Stimulated activated naive CD8-positive, alpha-beta T cell treated with anti-CD3 and anti-CD28 coated beads, Interleukin-15, Interleukin-2, amounts not matched to agents 100 ng/mL and 50 ng/mL, for 24 hours (primary cell): ENCODE measurements around the gene PRKCE.
"Not testable (repeated sequence)": the region's sequence is repeated elsewhere in the genome, so short reads cannot be mapped to it uniquely, and the experiment has no call there.

Experiments used
- H3K27ac Mint-ChIP-seq: one replicate; pipeline ENCODE4 v1.8.0; 2021; ENCODE audit warnings: mild to moderate bottlenecking, mixed read lengths
- H3K27me3 Mint-ChIP-seq: one replicate; pipeline ENCODE4 v1.8.0; 2021; ENCODE audit warnings: mixed read lengths
- H3K36me3 Mint-ChIP-seq: one replicate; pipeline ENCODE4 v1.8.0; 2021; ENCODE audit warnings: low read depth, mixed read lengths
- H3K4me1 Mint-ChIP-seq: one replicate; pipeline ENCODE4 v1.8.0; 2021; ENCODE audit warnings: low read depth, mixed read lengths
- H3K4me3 Mint-ChIP-seq: one replicate; pipeline ENCODE4 v1.8.0; 2021; ENCODE audit warnings: mild to moderate bottlenecking, mixed read lengths
- H3K9me3 Mint-ChIP-seq: one replicate; pipeline ENCODE4 v1.8.0; 2021; ENCODE audit warnings: mixed read lengths

PRKCE gene

DNA sequence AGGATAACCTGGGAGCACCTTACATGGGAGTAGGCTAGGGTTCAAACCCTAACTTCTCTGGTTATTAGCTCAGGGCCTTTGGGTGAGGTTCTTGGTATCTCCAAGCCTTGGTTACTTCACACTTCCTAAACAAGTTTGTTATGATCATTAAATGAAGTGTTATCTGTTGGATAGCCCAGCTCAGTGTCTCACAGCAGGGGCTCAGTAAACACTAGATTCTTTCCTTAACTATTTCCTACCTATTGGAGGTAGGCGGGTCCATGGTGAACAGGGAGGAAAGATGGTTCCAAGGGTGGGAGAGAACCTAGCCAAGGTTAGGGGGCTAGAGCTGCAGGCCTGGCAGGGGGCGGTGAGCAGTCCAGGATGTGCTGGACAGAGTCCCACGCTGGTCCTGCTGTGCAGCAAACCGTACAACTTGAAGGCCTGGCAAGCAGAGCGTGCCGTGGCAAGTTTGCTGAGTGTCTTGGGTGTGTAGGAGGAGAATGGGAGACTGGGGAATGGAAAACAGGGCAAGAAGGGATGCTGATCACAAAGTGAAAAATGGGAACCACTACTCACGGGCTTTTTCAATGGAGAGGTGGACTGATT lies 259.1 kb downstream of the PRKCE start:
- no peaks in the 10 kb centered on the region for H3K36me3 Mint-ChIP-seq
- H3K4me1 Mint-ChIP-seq = peaks cover 12% of the 10 kb centered on the region
- H3K27ac Mint-ChIP-seq = peak overlapping the region; percentile 12
- H3K9me3 Mint-ChIP-seq = no peaks in the 10 kb centered on the region
- no peaks in the 10 kb centered on the region for H3K27me3 Mint-ChIP-seq
- H3K4me3 Mint-ChIP-seq = no peak overlapping the region

DNA sequence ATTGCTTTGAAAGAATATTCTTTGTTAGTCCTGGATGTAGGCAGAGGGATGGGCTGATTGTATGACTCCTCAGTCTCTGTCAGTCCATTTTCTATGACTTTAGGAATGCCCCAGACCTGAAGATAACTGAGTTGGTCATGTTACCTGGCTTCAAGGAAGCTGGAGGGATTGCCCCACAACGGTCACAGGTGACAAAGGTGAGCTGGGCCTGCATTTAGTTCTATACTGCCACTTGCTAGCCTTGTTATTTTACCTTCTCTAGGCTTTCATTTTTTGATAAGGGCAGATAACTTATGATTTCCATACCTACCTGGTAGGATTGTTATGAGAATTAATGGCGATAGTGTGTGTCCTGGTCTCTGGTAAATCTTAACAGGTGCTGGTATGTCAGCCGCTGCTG lies 260.1 kb downstream of the PRKCE start:
- Mint-ChIP-seq H3K4me1 (peaks cover 16% of the 10 kb centered on the region), H3K36me3 (no peaks in the 10 kb centered on the region), H3K4me3 (no peak overlapping the region), H3K9me3 (no peaks in the 10 kb centered on the region), H3K27me3 (no peaks in the 10 kb centered on the region), H3K27ac (no peak overlapping the region)

DNA sequence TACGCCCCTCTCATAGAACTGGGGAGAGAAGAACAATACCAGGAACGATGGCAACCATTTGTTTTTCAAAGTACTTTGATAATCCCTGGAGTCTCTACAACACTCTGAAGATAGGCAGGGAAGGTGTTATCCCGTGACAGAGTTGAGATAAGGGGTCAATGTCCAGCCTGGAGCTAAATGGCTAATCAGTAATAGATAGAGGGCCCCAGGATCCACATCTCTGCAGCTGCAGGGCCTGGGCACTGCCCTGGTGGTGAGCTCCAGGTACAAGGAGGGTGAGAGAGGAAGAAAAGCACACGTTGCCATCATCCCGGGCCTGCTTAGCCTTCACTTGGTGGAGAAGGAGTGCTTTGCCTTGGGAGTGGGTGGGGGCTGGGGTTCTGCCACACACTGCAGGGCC lies 260.6 kb downstream of the PRKCE start:
- no peaks in the 10 kb centered on the region for H3K9me3 Mint-ChIP-seq
- peaks cover 16% of the 10 kb centered on the region for H3K4me1 Mint-ChIP-seq
- no peaks in the 10 kb centered on the region for H3K36me3 Mint-ChIP-seq
- H3K4me3 Mint-ChIP-seq = no peak overlapping the region
- no peaks in the 10 kb centered on the region for H3K27me3 Mint-ChIP-seq
- no peak overlapping the region for H3K27ac Mint-ChIP-seq

DNA sequence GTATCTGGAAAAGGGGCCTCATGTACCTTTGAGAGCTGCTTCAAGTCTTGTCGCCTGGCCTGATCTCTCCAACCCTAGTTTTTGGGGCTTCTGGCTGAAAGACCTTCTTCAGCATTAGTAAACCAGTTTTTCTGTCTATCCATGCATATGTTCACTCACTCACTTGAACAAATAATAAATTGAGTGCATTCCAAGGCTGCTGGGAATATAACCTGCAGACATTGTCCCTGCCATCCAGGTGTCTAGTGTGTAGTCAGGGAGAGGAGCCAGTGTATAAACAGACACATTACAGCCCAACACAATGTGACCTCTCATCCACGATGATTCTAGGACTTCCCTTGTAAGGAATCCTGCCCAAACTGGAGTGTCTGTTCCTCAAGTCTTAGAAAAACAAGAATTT lies 262.1 kb downstream of the PRKCE start:
- no peak overlapping the region for H3K27ac Mint-ChIP-seq
- no peaks in the 10 kb centered on the region for H3K27me3 Mint-ChIP-seq
- H3K4me3 Mint-ChIP-seq = no peak overlapping the region
- H3K9me3 Mint-ChIP-seq = no peaks in the 10 kb centered on the region
- H3K4me1 Mint-ChIP-seq = peaks cover 16% of the 10 kb centered on the region
- H3K36me3 Mint-ChIP-seq = no peaks in the 10 kb centered on the region

- H3K9me3 Mint-ChIP-seq = no peaks in the 10 kb centered on the region
- no peaks in the 10 kb centered on the region for H3K36me3 Mint-ChIP-seq
- H3K4me3 Mint-ChIP-seq = no peak overlapping the region
- H3K4me1 Mint-ChIP-seq = peaks cover 20% of the 10 kb centered on the region
- H3K27ac Mint-ChIP-seq = no peak overlapping the region
- H3K27me3 Mint-ChIP-seq = no peaks in the 10 kb centered on the region
Observed at GRCh38 chr2:45915523-45915922, 264.0 kb downstream of the PRKCE start.

- H3K4me3 Mint-ChIP-seq, H3K9me3 Mint-ChIP-seq, H3K27ac Mint-ChIP-seq, H3K36me3 Mint-ChIP-seq, H3K27me3 Mint-ChIP-seq: not testable (repeated sequence)
- peaks cover 20% of the 10 kb centered on the region for H3K4me1 Mint-ChIP-seq
Observed at GRCh38 chr2:45917561-45918176, 266.2 kb downstream of the PRKCE start.

GRCh38 chr2:45918463-45919159 lies 267.1 kb downstream of the PRKCE start:
- Mint-ChIP-seq H3K27ac (no peak overlapping the region), H3K36me3 (no peaks in the 10 kb centered on the region), H3K9me3 (no peaks in the 10 kb centered on the region), H3K27me3 (no peaks in the 10 kb centered on the region), H3K4me3 (no peak overlapping the region), H3K4me1 (peaks cover 20% of the 10 kb centered on the region)

DNA sequence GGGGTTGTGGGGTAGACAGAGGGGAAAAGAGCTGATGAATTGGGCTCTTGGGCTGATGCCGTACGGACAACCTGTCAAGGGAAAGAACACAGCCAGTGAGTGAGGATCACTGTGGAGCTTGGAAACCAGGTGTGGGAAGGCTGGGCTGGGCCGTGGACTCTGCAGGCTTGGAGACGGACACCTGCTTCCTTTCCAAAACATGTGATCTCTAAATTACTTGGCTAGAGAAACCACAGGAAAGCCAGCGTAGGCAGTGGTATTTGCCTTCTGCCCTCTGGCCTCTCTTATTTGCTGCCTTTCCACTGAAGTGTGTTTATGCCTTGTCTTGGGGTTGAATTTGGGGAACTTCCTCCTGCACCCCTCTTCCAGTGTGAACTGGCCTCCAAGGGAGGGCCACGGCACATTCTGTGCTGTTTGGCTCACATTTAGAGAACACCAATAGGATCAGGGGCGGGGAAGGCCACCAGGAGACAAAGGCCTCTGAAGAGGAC lies 267.7 kb downstream of the PRKCE start:
- Mint-ChIP-seq H3K36me3 (no peaks in the 10 kb centered on the region), H3K27me3 (no peaks in the 10 kb centered on the region), H3K4me3 (no peak overlapping the region), H3K9me3 (no peaks in the 10 kb centered on the region), H3K4me1 (peaks cover 20% of the 10 kb centered on the region), H3K27ac (no peak overlapping the region)

DNA sequence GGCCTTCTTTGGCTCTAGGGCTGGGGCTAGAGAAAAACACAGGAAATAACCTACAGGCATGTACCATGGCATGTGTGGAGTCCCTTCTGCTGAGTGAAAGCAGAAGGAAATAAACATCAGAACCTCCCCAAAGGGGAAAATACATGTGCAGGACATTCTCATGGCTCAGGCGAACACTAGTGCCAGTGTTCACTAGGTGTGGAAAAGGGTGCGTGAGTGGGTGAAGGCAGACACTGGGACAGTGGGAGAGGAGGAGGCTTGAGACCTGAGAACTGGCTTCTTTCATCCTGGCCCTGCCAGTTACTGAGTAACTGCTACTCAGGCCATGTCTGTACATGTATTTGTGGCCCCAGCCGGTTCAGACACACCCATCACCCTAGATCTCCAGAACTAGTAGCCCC lies 268.2 kb downstream of the PRKCE start:
- no peaks in the 10 kb centered on the region for H3K9me3 Mint-ChIP-seq
- peaks cover 20% of the 10 kb centered on the region for H3K4me1 Mint-ChIP-seq
- no peaks in the 10 kb centered on the region for H3K27me3 Mint-ChIP-seq
- no peaks in the 10 kb centered on the region for H3K36me3 Mint-ChIP-seq
- H3K27ac Mint-ChIP-seq = peak overlapping the region; percentile 64
- H3K4me3 Mint-ChIP-seq = no peak overlapping the region

- H3K4me3 Mint-ChIP-seq = no peak overlapping the region
- H3K27ac Mint-ChIP-seq = no peak overlapping the region
- H3K9me3 Mint-ChIP-seq = no peaks in the 10 kb centered on the region
- peaks cover 13% of the 10 kb centered on the region for H3K4me1 Mint-ChIP-seq
- no peaks in the 10 kb centered on the region for H3K36me3 Mint-ChIP-seq
- no peaks in the 10 kb centered on the region for H3K27me3 Mint-ChIP-seq
Observed at GRCh38 chr2:45921921-45922320, 270.4 kb downstream of the PRKCE start.

GRCh38 chr2:45922577-45922988 lies 271.1 kb downstream of the PRKCE start:
- no peak overlapping the region for H3K4me3 Mint-ChIP-seq
- peaks cover 13% of the 10 kb centered on the region for H3K4me1 Mint-ChIP-seq
- no peaks in the 10 kb centered on the region for H3K36me3 Mint-ChIP-seq
- H3K27ac Mint-ChIP-seq = no peak overlapping the region
- no peaks in the 10 kb centered on the region for H3K9me3 Mint-ChIP-seq
- no peaks in the 10 kb centered on the region for H3K27me3 Mint-ChIP-seq

GRCh38 chr2:45923701-45924100 lies 272.2 kb downstream of the PRKCE start:
- Mint-ChIP-seq H3K4me3 (no peak overlapping the region), H3K27ac (no peak overlapping the region), H3K27me3 (no peaks in the 10 kb centered on the region), H3K4me1 (peaks cover 13% of the 10 kb centered on the region), H3K9me3 (no peaks in the 10 kb centered on the region), H3K36me3 (no peaks in the 10 kb centered on the region)

DNA sequence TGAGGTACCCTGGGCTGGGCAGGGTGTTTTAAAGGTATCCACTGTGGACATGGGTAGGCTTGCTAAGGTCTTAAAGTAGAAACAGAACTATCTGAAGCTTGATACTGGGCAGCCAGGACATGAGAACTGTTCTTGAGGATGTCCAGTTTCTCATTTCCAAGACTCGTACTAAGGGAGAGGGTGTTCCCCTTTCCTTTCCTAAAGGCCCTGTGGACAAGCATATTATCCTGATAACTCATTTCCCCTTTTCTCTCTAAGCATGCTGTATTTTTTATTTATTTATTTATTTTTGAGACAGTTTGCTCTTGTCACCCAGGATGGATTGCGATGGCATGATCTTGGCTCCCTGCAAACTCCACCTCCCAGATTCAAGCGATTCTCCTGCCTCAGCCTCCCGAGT lies 273.6 kb downstream of the PRKCE start:
- Mint-ChIP-seq H3K36me3 (no peaks in the 10 kb centered on the region), H3K27ac (no peak overlapping the region), H3K9me3 (no peaks in the 10 kb centered on the region), H3K4me3 (no peak overlapping the region), H3K27me3 (no peaks in the 10 kb centered on the region), H3K4me1 (peaks cover 5% of the 10 kb centered on the region)

- H3K4me3 Mint-ChIP-seq = no peak overlapping the region
- H3K27ac Mint-ChIP-seq = no peak overlapping the region
- H3K9me3 Mint-ChIP-seq = no peaks in the 10 kb centered on the region
- H3K4me1 Mint-ChIP-seq = peaks cover 4% of the 10 kb centered on the region
- no peaks in the 10 kb centered on the region for H3K27me3 Mint-ChIP-seq
- no peaks in the 10 kb centered on the region for H3K36me3 Mint-ChIP-seq
Observed at GRCh38 chr2:45925636-45926366, 274.3 kb downstream of the PRKCE start.

GRCh38 chr2:45928946-45929345 lies 277.5 kb downstream of the PRKCE start:
- Mint-ChIP-seq H3K9me3 (no peaks in the 10 kb centered on the region), H3K27me3 (no peaks in the 10 kb centered on the region), H3K36me3 (no peaks in the 10 kb centered on the region), H3K4me3 (no peak overlapping the region), H3K27ac (no peak overlapping the region), H3K4me1 (peaks cover 4% of the 10 kb centered on the region)
